ENCODE data around the gene OGFOD3.
A peak's percentile ranks its signal among the peaks of the same experiment; 100 is the strongest.

Gene OGFOD3

DNA sequence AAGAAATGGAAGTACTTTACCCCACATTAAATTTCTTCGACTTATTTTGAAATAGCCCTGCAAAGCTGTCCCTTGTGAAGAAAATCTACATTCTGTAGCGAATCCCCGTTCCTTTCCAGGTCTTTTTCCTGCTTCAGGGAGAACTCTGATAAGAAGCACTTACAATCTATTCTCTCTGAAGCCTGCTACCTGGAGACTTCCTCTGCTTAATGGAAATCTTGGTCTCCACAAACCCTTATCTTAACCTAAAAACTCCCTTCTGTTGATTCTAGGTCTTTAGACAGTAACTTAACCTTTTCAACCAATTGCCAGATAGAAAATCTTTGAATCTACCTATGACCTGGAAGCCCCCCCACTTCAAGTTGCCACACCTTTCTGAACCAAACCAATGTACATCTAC is 33.8 kb upstream of the OGFOD3 start:
- DNase-seq (ENCODE audit: low read depth), result no peak
- TF ChIP-seq, protein P1, sequence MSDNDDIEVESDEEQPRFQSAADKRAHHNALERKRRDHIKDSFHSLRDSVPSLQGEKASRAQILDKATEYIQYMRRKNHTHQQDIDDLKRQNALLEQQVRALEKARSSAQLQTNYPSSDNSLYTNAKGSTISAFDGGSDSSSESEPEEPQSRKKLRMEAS (IDR thresholded peaks at IDR 0.05; ENCODE audit: low read depth, low read length), result no peak
- H3K4me3 ChIP-seq (ENCODE audit: low read depth, low read length), result no peak overlapping the region

DNA sequence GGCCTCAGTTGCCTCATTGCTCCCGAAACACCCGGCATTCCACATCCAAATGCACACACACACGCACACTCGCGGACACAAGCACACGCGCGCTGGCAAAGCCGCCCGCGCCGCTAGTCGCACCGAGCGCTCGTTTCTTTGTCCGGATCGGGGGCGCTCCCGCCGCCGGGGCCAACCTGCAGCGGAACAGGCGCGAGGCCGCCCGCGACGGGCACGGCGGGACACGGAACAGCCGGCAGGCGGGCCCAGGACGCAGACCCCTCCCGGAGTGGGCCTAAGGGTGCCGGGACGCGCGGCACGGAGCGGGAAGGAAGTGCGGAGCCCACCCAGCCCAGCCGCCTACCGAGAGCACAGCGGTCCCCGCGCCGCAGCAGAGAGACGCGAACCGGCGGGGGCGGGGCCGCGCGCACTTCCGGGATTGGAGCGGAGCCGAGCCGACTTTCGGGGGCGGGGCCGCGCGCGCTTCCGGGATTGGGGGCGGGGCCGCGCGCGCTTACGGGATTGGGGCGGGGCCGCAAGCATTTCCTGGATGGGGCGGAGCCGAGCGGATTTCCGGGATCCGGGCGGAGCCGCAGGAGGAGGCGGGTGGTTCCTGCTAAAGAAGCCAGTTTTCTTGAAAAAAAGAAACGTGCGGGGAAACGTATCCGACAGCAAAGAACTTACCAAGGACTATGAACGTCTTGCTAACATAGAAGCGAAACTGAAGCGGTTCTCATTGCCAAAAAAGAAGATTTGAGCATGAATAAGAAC is 32.1 kb upstream of the OGFOD3 start, which contains the start of gene CYBC1:
Gene CYBC1 (minus strand): TSS at position 396 of the 750 bp plus-strand sequence. CDS start 1,498 bp downstream, outside the sequence.
- DNase-seq (ENCODE audit: low read depth), result peak; percentile 94
- peak within 1 kb of the TSS; percentile 80 for H3K4me3 ChIP-seq (ENCODE audit: low read depth, low read length)
- TF ChIP-seq, protein P1 (IDR thresholded peaks at IDR 0.05; ENCODE audit: low read depth, low read length), result peak; percentile 64; the same call in 1 of the 2 replicates
- TF ChIP-seq, protein P2, sequence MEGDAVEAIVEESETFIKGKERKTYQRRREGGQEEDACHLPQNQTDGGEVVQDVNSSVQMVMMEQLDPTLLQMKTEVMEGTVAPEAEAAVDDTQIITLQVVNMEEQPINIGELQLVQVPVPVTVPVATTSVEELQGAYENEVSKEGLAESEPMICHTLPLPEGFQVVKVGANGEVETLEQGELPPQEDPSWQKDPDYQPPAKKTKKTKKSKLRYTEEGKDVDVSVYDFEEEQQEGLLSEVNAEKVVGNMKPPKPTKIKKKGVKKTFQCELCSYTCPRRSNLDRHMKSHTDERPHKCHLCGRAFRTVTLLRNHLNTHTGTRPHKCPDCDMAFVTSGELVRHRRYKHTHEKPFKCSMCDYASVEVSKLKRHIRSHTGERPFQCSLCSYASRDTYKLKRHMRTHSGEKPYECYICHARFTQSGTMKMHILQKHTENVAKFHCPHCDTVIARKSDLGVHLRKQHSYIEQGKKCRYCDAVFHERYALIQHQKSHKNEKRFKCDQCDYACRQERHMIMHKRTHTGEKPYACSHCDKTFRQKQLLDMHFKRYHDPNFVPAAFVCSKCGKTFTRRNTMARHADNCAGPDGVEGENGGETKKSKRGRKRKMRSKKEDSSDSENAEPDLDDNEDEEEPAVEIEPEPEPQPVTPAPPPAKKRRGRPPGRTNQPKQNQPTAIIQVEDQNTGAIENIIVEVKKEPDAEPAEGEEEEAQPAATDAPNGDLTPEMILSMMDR (IDR thresholded peaks at IDR 0.05; ENCODE audit: low read depth, low read length), result no peak
- TF ChIP-seq MYC (IDR thresholded peaks at IDR 0.05; ENCODE audit: low read depth, low read length), result peak; percentile 76
- peak; percentile 78 for TF ChIP-seq POLR2A (IDR thresholded peaks at IDR 0.05; ENCODE audit: extremely low read depth, insufficient read length)

DNA sequence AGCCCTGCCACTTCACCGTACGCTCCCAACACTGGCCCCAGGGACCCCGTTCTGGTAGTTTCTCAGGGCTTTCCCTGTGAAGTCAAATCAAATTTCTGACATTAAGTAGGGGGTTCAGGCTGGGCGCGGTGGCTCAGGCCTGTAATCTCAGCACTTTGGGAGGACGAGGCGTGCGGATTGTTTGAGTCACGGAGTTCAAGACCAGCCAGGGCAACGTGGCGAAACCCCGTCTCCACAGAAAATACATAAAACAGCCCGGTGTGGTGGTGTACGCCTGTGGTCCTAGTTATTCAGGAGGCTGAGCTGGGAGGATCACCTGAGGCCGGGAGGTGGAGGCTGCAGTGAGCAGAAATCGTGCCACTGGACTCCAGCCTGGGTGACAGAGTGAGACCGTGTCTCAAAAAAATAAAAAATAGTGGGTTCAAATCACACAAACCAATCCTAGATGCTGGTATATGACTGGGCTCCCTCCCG is 31.5 kb upstream of the OGFOD3 start:
- DNase-seq (ENCODE audit: low read depth), result peak; percentile 33
- TF ChIP-seq MYC (IDR thresholded peaks at IDR 0.05; ENCODE audit: low read depth, low read length), result no peak
- no peak for TF ChIP-seq POLR2A (IDR thresholded peaks at IDR 0.05; ENCODE audit: extremely low read depth, insufficient read length)
- TF ChIP-seq, protein P2 (IDR thresholded peaks at IDR 0.05; ENCODE audit: low read depth, low read length), result no peak
- TF ChIP-seq, protein P1 (IDR thresholded peaks at IDR 0.05; ENCODE audit: low read depth, low read length), result no peak
- peak overlapping the region; percentile 80 for H3K4me3 ChIP-seq (ENCODE audit: low read depth, low read length)

DNA sequence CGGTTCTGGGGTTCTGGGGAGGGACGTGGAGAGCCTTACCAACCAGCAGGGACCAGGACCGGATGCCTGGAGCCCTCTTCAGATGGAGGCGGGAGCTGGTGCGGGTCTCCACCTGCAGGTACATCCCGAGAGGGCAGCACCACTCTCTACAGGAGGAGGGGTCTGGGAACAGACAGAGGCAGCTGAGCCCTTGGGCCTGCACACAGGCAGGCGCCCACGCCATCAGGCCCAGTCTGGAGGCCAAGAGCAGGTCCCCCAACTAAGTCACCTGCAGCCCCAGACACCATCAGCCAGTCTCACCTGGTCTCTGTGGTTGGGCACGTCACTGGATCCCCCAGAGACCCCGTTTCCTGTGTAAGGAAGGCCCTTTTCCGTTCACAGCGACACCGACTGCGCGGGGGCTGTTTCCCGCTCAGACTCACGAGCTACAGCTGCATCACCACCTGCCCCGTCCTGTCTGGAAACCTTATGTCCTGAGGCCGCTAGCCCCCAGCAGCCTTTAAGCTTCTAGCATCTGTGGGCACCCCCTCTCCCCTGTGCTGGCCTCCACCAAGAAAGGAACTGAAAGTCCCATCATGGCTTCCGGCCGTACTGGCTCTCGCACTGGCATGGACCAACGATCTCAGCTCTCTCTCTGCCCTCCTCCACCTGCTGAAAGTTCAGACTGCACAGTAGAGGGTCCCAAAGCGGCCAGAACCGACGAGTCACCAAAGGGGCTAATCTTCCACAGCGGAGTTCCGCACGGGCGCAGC is 30.9 kb upstream of the OGFOD3 start:
- TF ChIP-seq MYC (IDR thresholded peaks at IDR 0.05; ENCODE audit: low read depth, low read length), result no peak
- TF ChIP-seq, protein P1 (IDR thresholded peaks at IDR 0.05; ENCODE audit: low read depth, low read length), result no peak
- TF ChIP-seq POLR2A (IDR thresholded peaks at IDR 0.05; ENCODE audit: extremely low read depth, insufficient read length), result no peak
- TF ChIP-seq, protein P2 (IDR thresholded peaks at IDR 0.05; ENCODE audit: low read depth, low read length), result no peak
- peak overlapping the region; percentile 80 for H3K4me3 ChIP-seq (ENCODE audit: low read depth, low read length)
- peak; percentile 52 for DNase-seq (ENCODE audit: low read depth)

DNA sequence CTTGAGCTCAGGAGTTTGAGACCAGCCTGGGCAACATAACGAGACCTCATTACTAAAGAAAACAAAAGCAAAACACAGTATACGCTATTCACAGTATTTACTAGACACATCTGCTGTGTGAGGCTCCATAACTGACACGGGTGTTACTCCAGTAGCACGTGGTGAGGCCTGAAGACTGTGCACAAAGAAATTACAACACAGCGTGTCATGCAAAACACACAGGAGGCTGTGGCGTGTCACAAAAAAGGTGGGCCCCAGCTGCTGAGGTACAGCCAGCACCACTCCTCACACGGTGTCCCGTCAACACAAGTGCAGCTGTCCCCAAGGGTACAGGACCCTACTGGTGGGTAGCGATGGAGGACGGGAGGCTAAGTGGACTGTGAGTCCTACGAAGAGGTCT is 29.5 kb upstream of the OGFOD3 start:
- no peak for TF ChIP-seq POLR2A (IDR thresholded peaks at IDR 0.05; ENCODE audit: extremely low read depth, insufficient read length)
- no peak for TF ChIP-seq MYC (IDR thresholded peaks at IDR 0.05; ENCODE audit: low read depth, low read length)
- TF ChIP-seq, protein P1 (IDR thresholded peaks at IDR 0.05; ENCODE audit: low read depth, low read length), result no peak
- TF ChIP-seq, protein P2 (IDR thresholded peaks at IDR 0.05; ENCODE audit: low read depth, low read length), result no peak
- no peak for DNase-seq (ENCODE audit: low read depth)
- H3K4me3 ChIP-seq (ENCODE audit: low read depth, low read length), result no peak overlapping the region

DNA sequence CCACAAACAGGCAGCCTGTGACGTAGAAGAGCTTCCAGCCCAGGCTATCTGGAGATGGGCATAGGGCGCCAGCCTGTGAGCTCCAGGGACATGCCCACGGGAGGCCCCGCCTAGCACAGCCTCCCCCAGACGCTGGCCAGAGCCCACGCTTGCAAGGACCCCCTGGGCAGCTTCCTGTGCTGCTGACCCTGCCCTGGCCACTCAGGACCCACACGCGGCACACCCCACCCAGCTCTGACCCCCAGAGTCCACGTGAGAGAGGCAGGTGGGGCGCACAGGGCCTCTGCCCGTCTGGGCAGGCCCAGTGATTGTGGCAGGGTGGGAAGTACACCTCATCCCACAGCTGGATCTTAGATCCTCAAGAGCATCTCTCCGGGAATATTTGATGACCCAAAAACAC is 28.3 kb upstream of the OGFOD3 start:
- TF ChIP-seq, protein P1 (IDR thresholded peaks at IDR 0.05; ENCODE audit: low read depth, low read length), result no peak
- TF ChIP-seq POLR2A (IDR thresholded peaks at IDR 0.05; ENCODE audit: extremely low read depth, insufficient read length) (no peak), MYC (IDR thresholded peaks at IDR 0.05; ENCODE audit: low read depth, low read length) (no peak)
- TF ChIP-seq, protein P2 (IDR thresholded peaks at IDR 0.05; ENCODE audit: low read depth, low read length), result no peak
- no peak overlapping the region for H3K4me3 ChIP-seq (ENCODE audit: low read depth, low read length)
- no peak for DNase-seq (ENCODE audit: low read depth)
